Spleen (tissue), 11 donors: Measurements from ENCODE around the gene GPR137C. TPM values are rescaled to one million over a fixed set of nuclear protein-coding genes. Genes with fewer than 3 reads are reported as not detected.

Experiments used
- DNase-seq: peaks from one replicate; pipeline ENCODE4 v3.0.0-alpha.2; 2020
- H3K27ac ChIP-seq, 8 donors: fragments of 200-600 bp; sonication (generic) in 7 of 8; 1 replicate in 4 of 8; 2 replicates in 4 of 8; pipeline versions ENCODE4 v1.5.0 to v1.8.0; 2016 to 2021; ENCODE audit warnings: inconsistent platforms in 4 of 8, mild to moderate bottlenecking in 4 of 8, moderate library complexity in 1 of 8
- H3K27me3 ChIP-seq, 7 donors: fragments of 200-600 bp; sonication (generic) in 6 of 7; replicated peaks in 1 of 7; 1 replicate in 4 of 7; 2 replicates in 3 of 7; pipeline versions ENCODE4 v1.5.0 to v1.8.0; 2016 to 2021; ENCODE audit warnings: inconsistent platforms in 3 of 7, mild to moderate bottlenecking in 1 of 7
- H3K36me3 ChIP-seq, 6 donors: fragments of 200-600 bp; sonication (generic) in 5 of 6; 1 replicate in 4 of 6; 2 replicates in 2 of 6; pipeline versions ENCODE4 v1.5.0 to v1.8.0; 2016 to 2021; ENCODE audit warnings: inconsistent platforms in 2 of 6
- H3K4me1 ChIP-seq, 6 donors: fragments of 200-600 bp; sonication (generic) in 5 of 6; 1 replicate in 3 of 6; 2 replicates in 3 of 6; pipeline versions ENCODE4 v1.5.0 to v1.8.0; 2016 to 2021; ENCODE audit warnings: inconsistent platforms in 3 of 6
- H3K4me3 ChIP-seq, 8 donors: fragments of 200-600 bp; sonication (generic) in 7 of 8; 1 replicate in 4 of 8; 2 replicates in 4 of 8; pipeline versions ENCODE4 v1.5.0 to v1.8.0; 2016 to 2021; ENCODE audit warnings: inconsistent platforms in 4 of 8, mild to moderate bottlenecking in 4 of 8, moderate library complexity in 2 of 8
- H3K9me3 ChIP-seq, 8 donors: fragments of 200-600 bp; sonication (generic) in 7 of 8; 1 replicate in 4 of 8; 2 replicates in 4 of 8; pipeline versions ENCODE4 v1.5.0 to v1.8.0; 2016 to 2021; ENCODE audit warnings: inconsistent platforms in 4 of 8
- CTCF ChIP-seq, 11 experiments: fragments of 200-600 bp in 7 of 11; fragments of 450-650 bp in 4 of 11; sonication (generic) in 4 of 11; IDR thresholded peaks in 8 of 11; conservative IDR thresholded peaks in 3 of 11; 1 replicate in 7 of 11; 2 replicates in 4 of 11; pipeline versions ENCODE4 v1.4.0 to v1.8.0; 2016 to 2021; ENCODE audit warnings: antibody characterized with exemption in 11 of 11, inconsistent platforms in 4 of 11, mild to moderate bottlenecking in 1 of 11
- POLR2A ChIP-seq, 3 donors: fragments of 450-650 bp; IDR thresholded peaks; one replicate each; pipeline ENCODE4 v1.5.1; 2017; ENCODE audit warnings: antibody characterized with exemption in 3 of 3, mild to moderate bottlenecking in 1 of 3
- POLR2AphosphoS5 ChIP-seq, 3 donors: sonication (generic); formaldehyde crosslinking; IDR thresholded peaks; one replicate each; pipeline ENCODE4 v1.5.1; 2017; ENCODE audit warnings: antibody characterized with exemption in 3 of 3
- WGBS, 5 donors: extraction: QIAGEN DNeasy Blood & Tissue Kit in 3 of 5; methylation state at CpG; one replicate each; pipeline versions ENCODE4 v1.1.5 to v1.1.7; 2013 to 2018; 5-methylcytosine and 5-hydroxymethylcytosine counted together
- intact Hi-C: fragments of 100-400 bp; cut with DNase I; formaldehyde crosslinking; loops from one replicate; pipeline ENCODE4 v1.15.0; 2023; ENCODE audit warnings: low total_unique reads
- polyA plus RNA-seq, 3 donors: library from polyadenylated mRNA; stranded (reverse); fragments of 200-250 nt; gene quantifications; one replicate each; pipeline ENCODE4 v1.2.1, GENCODE V29; 2013
- total RNA-seq, 7 donors: library from RNA; depleted of rRNA in 3 of 7; stranded (reverse); fragments of >200 nt in 3 of 7; fragmentation: NEBNext Ultra II Directional in 4 of 7; extraction: Animal tissue kit (Norgen Biotek cat#: 25700) in 4 of 7; gene quantifications; one replicate each; pipeline versions ENCODE4 v1.1.0 to v1.2.1, GENCODE V29; 2016 to 2021
- donor health status: healthy with polysubstance abuse.
- donor health status: DM: no; HTN: no; CAD: no; lungs with moderate emphysema.
- donor health status: DM: no; HTN: no; CAD: no.
- donor health status: Bipolar disorder and iron deficiency.
- donor health status: healthy.
- donor health status: DM: no; HTN: no; CAD: no.
- donor health status: DM: yes; HTN: yes; CAD: no.

GPR137C gene
- total and polyA plus RNA-seq, 10 donors = 0.52 to 2.1 (median 1.1) TPM

GRCh38 chr14:52618602-52619001, 66.0 kb downstream of the GPR137C start:
- DNase-seq = no peak
- intact Hi-C loops = no loop called here
- no peak overlapping the region for H3K27ac ChIP-seq
- H3K27me3 ChIP-seq = no peaks in the 10 kb centered on the region
- no peaks in the 10 kb centered on the region for H3K4me1 ChIP-seq
- TF ChIP-seq CTCF (IDR thresholded peaks at IDR 0.05 in 8 of 11, conservative IDR thresholded peaks at IDR 0.05 in 3 of 11) = no peak
- TF ChIP-seq POLR2A (IDR thresholded peaks at IDR 0.05) = no peak
- no peak for TF ChIP-seq POLR2AphosphoS5 (IDR thresholded peaks at IDR 0.05)
- no peak overlapping the region for H3K4me3 ChIP-seq
- H3K36me3 ChIP-seq = peaks cover 0 to 3% (median 0%) of the 10 kb centered on the region in 6 donors
- H3K9me3 ChIP-seq = no peaks in the 10 kb centered on the region
- 81 to 97% (median 94%) methylated on average over 3 of the region's 3 CpGs for WGBS, 5 donors

GRCh38 chr14:52619687-52620086, 67.1 kb downstream of the GPR137C start:
- Histone ChIP-seq H3K4me1 (no peaks in the 10 kb centered on the region), H3K27ac (no peak overlapping the region), H3K4me3 (no peak overlapping the region), H3K27me3 (no peaks in the 10 kb centered on the region), H3K9me3 (no peaks in the 10 kb centered on the region), H3K36me3 (no peaks in the 10 kb centered on the region)
- TF ChIP-seq CTCF (IDR thresholded peaks at IDR 0.05 in 8 of 11, conservative IDR thresholded peaks at IDR 0.05 in 3 of 11) (no peak), POLR2AphosphoS5 (IDR thresholded peaks at IDR 0.05) (no peak), POLR2A (IDR thresholded peaks at IDR 0.05) (no peak)
- no peak for DNase-seq
- intact Hi-C loops = no loop called here
- WGBS, 5 donors = 90 to 100% (median 93%) methylated on average over 1 of the region's 1 CpG

- TF ChIP-seq CTCF (IDR thresholded peaks at IDR 0.05 in 8 of 11, conservative IDR thresholded peaks at IDR 0.05 in 3 of 11) (no peak), POLR2AphosphoS5 (IDR thresholded peaks at IDR 0.05) (no peak), POLR2A (IDR thresholded peaks at IDR 0.05) (no peak)
- no peak overlapping the region for H3K27ac ChIP-seq
- H3K4me3 ChIP-seq = no peak overlapping the region
- H3K36me3 ChIP-seq = peaks cover 6 to 57% (median 36%) of the 10 kb centered on the region in 6 donors
- WGBS, 5 donors = 84 to 97% (median 91%) methylated on average over 4 of the region's 4 CpGs
- no peak for DNase-seq
- no peaks in the 10 kb centered on the region for H3K4me1 ChIP-seq
- intact Hi-C loops = no loop called here
- H3K9me3 ChIP-seq = peaks cover 0 to 11% (median 9%) of the 10 kb centered on the region in 8 donors
- no peaks in the 10 kb centered on the region for H3K27me3 ChIP-seq
Observed at GRCh38 chr14:52640137-52640536, 87.5 kb downstream of the GPR137C start.

- DNase-seq = no peak
- TF ChIP-seq CTCF (IDR thresholded peaks at IDR 0.05 in 8 of 11, conservative IDR thresholded peaks at IDR 0.05 in 3 of 11) = no peak
- no peak for TF ChIP-seq POLR2AphosphoS5 (IDR thresholded peaks at IDR 0.05)
- TF ChIP-seq POLR2A (IDR thresholded peaks at IDR 0.05) = no peak
- Histone ChIP-seq H3K27ac (no peak overlapping the region), H3K27me3 (no peaks in the 10 kb centered on the region), H3K4me1 (no peaks in the 10 kb centered on the region), H3K36me3 (peaks cover 6 to 73% (median 50%) of the 10 kb centered on the region in 6 donors), H3K4me3 (no peak overlapping the region), H3K9me3 (peaks cover 0 to 11% (median 9%) of the 10 kb centered on the region in 8 donors)
- WGBS, 5 donors = 96 to 100% (median 98%) methylated on average over 1 of the region's 1 CpG
- intact Hi-C loops = no loop called here
Observed at GRCh38 chr14:52641745-52642144, 89.1 kb downstream of the GPR137C start.
